Glutamatergic neuron (in vitro differentiated cells): ENCODE measurements around the gene TSEN54. TPM values are rescaled to one million over a fixed set of nuclear protein-coding genes. Genes with fewer than 3 reads are reported as not detected.

Source experiments
- DNase-seq: peaks from one replicate; pipeline ENCODE4 v3.0.0; 2022
- H3K27ac Mint-ChIP-seq: one replicate; pipeline ENCODE4 v1.8.0; 2020; ENCODE audit warnings: mild to moderate bottlenecking, mixed read lengths, inconsistent platforms; ENCODE audit not compliant: unreplicated experiment
- H3K27me3 Mint-ChIP-seq: one replicate; pipeline ENCODE4 v1.8.0; 2020; ENCODE audit warnings: mild to moderate bottlenecking, moderate library complexity, mixed read lengths, inconsistent platforms; ENCODE audit not compliant: unreplicated experiment
- H3K36me3 Mint-ChIP-seq: one replicate; pipeline ENCODE4 v1.8.0; 2020; ENCODE audit warnings: mild to moderate bottlenecking, mixed read lengths, inconsistent platforms; ENCODE audit not compliant: unreplicated experiment
- H3K4me1 Mint-ChIP-seq: one replicate; pipeline ENCODE4 v1.8.0; 2020; ENCODE audit warnings: mild to moderate bottlenecking, low read depth, mixed read lengths, inconsistent platforms; ENCODE audit not compliant: unreplicated experiment
- H3K4me3 Mint-ChIP-seq: one replicate; pipeline ENCODE4 v1.8.0; 2020; ENCODE audit warnings: mild to moderate bottlenecking, mixed read lengths, inconsistent platforms; ENCODE audit not compliant: unreplicated experiment
- H3K9me3 Mint-ChIP-seq: one replicate; pipeline ENCODE4 v1.8.0; 2020; ENCODE audit warnings: mild to moderate bottlenecking, moderate library complexity, mixed read lengths, inconsistent platforms; ENCODE audit not compliant: unreplicated experiment
- total RNA-seq: library from RNA; stranded (reverse); fragmentation: NEBNext Ultra II Directional; extraction: Animal tissue kit (Norgen Biotek cat#: 25700); gene quantifications from one replicate; pipeline ENCODE4 v1.2.1, GENCODE V29; 2021; ENCODE audit not compliant: unreplicated experiment
- TF ChIP-seq, protein P1 (sequence below): fragments of 200-600 bp; sonication (generic); IDR thresholded peaks from one replicate; pipeline ENCODE4 v1.5.0; 2021; ENCODE audit not compliant: partially characterized antibody, unreplicated experiment

Gene TSEN54
- total RNA-seq, 1 donor from 2014 or later: 26.6 TPM

DNA sequence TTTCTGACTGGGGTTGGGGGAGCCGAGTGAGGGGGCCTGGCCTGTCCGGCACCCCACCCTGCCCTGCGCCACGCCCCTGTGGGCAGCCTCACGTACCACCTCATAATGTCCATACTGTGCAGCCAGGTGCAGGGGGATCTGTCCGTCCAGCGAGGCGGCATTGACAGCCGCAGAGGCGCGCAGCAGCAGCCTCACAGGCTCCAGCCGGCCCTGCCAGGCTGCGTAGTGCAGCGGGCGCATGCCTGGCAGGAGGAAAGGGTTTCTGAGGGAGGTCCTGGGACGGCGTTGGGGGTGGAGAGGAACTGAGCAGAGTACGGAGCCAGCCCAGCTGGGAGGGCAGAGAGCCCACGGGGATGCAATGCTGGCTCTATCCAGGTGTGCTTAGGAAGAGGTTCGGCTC is 9.4 kb upstream of the TSEN54 start:
- H3K9me3 Mint-ChIP-seq: no peaks in the 10 kb centered on the region

DNA sequence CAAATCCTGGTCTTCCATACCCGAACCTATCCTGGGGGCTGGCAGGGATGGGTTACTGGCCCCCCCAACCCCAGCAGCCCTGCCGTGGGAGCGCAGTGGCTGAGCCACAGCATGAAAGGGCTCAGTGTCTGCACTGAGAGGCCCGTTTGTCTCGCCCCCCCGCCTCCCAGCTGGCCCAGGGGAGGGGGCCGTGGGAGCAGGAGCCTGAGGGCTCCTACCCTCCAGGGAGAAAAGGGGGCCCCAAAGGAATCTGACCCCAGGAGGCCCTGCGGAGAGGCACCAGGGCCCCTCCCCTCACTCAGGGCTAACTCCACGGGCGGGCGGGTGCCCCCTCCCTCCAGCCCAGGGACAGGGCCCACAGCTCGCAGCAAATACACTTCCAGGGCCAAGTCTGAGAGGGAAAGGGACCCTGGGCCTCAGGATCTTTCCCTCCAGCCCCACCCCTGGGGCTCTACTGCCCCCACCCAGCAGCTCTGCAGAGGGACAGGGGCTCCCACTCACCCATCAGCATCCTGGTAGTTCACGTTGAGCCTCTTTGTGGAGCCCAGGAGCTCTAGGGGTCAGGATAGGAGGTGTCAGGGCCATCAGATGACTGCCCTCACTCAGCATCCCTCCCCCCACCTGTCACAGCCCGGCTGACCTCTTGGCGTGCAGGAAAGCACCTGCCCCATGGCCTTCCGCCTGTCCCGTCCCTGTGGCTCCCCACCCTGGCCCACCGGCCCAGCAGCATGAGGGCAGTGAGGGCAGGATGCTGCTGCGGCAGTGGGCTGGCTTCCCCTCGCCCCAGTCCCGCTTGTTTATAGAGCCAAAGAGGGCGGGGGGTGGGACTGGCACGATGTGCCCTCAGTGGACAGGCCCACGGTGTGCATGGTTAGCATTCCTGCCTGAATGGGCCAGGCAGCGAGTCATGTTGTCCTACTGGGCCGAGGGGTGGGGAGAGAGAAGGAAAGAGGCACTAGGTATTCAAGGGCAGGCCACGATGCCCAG is 8.3 kb upstream of the TSEN54 start:
- H3K27ac Mint-ChIP-seq: no peak overlapping the region
- TF ChIP-seq, protein P1, sequence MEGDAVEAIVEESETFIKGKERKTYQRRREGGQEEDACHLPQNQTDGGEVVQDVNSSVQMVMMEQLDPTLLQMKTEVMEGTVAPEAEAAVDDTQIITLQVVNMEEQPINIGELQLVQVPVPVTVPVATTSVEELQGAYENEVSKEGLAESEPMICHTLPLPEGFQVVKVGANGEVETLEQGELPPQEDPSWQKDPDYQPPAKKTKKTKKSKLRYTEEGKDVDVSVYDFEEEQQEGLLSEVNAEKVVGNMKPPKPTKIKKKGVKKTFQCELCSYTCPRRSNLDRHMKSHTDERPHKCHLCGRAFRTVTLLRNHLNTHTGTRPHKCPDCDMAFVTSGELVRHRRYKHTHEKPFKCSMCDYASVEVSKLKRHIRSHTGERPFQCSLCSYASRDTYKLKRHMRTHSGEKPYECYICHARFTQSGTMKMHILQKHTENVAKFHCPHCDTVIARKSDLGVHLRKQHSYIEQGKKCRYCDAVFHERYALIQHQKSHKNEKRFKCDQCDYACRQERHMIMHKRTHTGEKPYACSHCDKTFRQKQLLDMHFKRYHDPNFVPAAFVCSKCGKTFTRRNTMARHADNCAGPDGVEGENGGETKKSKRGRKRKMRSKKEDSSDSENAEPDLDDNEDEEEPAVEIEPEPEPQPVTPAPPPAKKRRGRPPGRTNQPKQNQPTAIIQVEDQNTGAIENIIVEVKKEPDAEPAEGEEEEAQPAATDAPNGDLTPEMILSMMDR: no peak
- no peaks in the 10 kb centered on the region for H3K9me3 Mint-ChIP-seq
- no peak overlapping the region for H3K4me3 Mint-ChIP-seq
- H3K4me1 Mint-ChIP-seq: no peaks in the 10 kb centered on the region
- DNase-seq: no peak
- H3K36me3 Mint-ChIP-seq: no peaks in the 10 kb centered on the region
- H3K27me3 Mint-ChIP-seq: peaks cover 2% of the 10 kb centered on the region

More for the DNA sequence above, 9.4 kb upstream of the TSEN54 start:
- no peak for DNase-seq
- TF ChIP-seq, protein P1: no peak
- H3K36me3 Mint-ChIP-seq: no peaks in the 10 kb centered on the region
- H3K27ac Mint-ChIP-seq: no peak overlapping the region
- H3K27me3 Mint-ChIP-seq: peaks cover 2% of the 10 kb centered on the region
- no peaks in the 10 kb centered on the region for H3K4me1 Mint-ChIP-seq
- no peak overlapping the region for H3K4me3 Mint-ChIP-seq

DNA sequence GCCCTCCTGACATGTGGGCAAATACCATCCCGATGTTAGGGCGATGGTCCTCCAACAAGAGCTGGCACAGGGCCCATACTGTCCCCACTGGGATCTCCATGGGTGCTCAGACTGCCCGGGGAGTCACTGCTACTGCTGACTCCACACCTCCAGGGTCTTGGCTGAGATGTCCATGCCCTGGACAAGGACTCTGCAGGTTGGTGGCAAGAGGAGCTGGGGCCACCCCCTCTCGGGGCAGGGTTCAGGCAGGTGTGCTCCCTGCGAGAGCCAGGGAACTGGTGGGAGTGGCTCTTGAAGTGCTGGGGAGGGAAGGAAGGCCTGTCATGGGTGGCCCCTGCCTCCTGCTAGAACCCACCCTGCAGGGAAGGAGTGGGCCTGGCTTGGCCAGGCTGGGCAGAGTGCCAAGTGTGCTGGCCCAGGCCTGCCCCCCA is 7.4 kb upstream of the TSEN54 start:
- H3K4me1 Mint-ChIP-seq: no peaks in the 10 kb centered on the region
- DNase-seq: no peak
- H3K27me3 Mint-ChIP-seq: peaks cover 2% of the 10 kb centered on the region
- no peaks in the 10 kb centered on the region for H3K36me3 Mint-ChIP-seq
- H3K9me3 Mint-ChIP-seq: no peaks in the 10 kb centered on the region
- H3K4me3 Mint-ChIP-seq: no peak overlapping the region
- H3K27ac Mint-ChIP-seq: no peak overlapping the region
- TF ChIP-seq, protein P1: no peak

DNA sequence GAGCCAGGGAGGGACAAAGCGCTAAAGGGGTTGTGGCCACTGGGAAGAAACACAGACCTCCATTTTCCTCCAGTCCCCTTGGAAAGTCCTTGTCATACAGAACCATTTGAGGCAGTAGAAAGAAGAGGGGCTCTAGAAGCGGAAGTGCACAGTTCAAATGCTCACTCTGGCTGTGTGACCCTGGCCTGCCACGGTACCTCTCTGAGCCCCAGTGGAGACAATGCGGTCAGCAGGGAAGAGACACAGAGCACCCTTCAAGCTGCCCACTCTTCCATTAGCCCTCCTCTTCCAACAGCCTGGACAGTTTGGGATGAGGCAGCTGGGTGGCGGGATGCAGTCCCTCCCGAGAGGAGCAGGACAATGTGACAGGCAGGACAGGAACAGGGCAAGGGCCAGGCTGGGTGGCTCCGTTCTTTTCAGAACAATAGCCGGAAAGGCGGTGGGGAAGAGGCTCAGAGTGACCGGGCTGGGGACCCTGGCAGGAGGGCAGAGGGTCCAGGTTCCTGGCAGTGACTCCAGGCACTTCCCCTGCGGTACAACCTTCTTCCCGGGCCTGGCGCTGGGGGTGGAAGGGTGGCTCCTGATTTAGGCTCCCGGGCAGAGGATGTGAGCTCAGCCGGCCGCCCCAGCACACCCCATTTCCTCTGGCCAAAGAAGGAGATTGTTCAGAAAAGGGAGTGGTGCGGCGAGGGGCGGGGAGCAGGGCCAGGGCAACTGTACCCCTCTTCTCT is 6.6 kb upstream of the TSEN54 start:
- DNase-seq: no peak
- Mint-ChIP-seq H3K27me3 (peaks cover 2% of the 10 kb centered on the region), H3K4me1 (no peaks in the 10 kb centered on the region), H3K27ac (no peak overlapping the region), H3K36me3 (no peaks in the 10 kb centered on the region), H3K9me3 (no peaks in the 10 kb centered on the region), H3K4me3 (no peak overlapping the region)
- TF ChIP-seq, protein P1: no peak
